Kidney epithelial cell (primary cell): Measurements from ENCODE around the gene TRIM25. TPM values are rescaled to one million over a fixed set of nuclear protein-coding genes. Genes with fewer than 3 reads are reported as not detected.

Source experiments
- DNase-seq: peaks from one replicate; pipeline ENCODE4 v3.0.0-alpha.2; 2010; ENCODE audit warnings: low read depth
- H3K27me3 ChIP-seq: 2 replicates; pipeline ENCODE4 v1.6.0; 2011; ENCODE audit warnings: low read length; ENCODE audit not compliant: control insufficient read depth, insufficient read depth
- H3K36me3 ChIP-seq: 2 replicates; pipeline ENCODE4 v1.5.1; 2011; ENCODE audit warnings: low read length; ENCODE audit not compliant: control insufficient read depth, insufficient read depth
- H3K4me3 ChIP-seq: 2 replicates; pipeline ENCODE4 v1.5.1; 2011; ENCODE audit warnings: low read depth, mild to moderate bottlenecking, control low read depth, low read length
- total RNA-seq: library from RNA; depleted of rRNA; stranded (reverse); fragments of >200 nt; gene quantifications from 2 replicates; pipeline ENCODE4 v1.2.3, GENCODE V29; 2015
- TF ChIP-seq, protein P1 (sequence below): IDR thresholded peaks from 2 replicates; pipeline ENCODE4 v1.5.1; 2011; ENCODE audit warnings: mild to moderate bottlenecking, moderate library complexity, low read length, control low read depth, inconsistent platforms; ENCODE audit not compliant: insufficient read depth, poor library complexity, severe bottlenecking

Gene TRIM25
- total RNA-seq, 1 donor from 2014 or later = 97.1 TPM

DNA sequence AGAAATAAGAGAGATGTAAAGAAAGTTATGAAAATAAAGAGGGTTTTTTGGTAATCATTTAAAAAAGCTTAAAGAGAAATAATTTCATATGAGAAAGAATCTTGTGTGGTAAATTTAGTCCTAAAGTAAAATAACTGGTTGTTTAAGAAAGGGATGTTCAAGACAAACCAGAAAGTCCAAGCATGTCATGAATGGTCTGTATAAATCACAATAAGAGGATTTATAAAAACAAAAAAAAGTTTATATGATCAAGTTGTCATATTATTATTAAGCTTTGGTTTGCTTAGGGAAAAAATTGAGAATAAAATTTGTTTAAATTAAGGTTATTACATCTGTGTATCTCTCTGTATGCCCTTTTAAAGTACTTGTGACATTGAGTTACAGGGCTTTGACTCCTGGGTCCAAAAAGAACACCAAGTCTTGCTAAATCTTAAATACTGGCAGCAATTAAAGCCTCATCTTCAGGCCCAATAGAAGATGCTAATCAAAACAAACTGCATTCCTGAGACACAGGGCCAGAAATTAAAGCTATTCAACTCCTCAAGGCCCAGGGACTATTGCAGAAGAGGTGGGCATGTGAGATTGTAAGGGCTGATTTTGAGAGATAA lies 15.6 kb upstream of the TRIM25 start:
- H3K27me3 ChIP-seq = no peaks in the 10 kb centered on the region
- no peak overlapping the region for H3K4me3 ChIP-seq
- H3K36me3 ChIP-seq = peaks cover 1% of the 10 kb centered on the region
- no peak for DNase-seq
- TF ChIP-seq, protein P1, sequence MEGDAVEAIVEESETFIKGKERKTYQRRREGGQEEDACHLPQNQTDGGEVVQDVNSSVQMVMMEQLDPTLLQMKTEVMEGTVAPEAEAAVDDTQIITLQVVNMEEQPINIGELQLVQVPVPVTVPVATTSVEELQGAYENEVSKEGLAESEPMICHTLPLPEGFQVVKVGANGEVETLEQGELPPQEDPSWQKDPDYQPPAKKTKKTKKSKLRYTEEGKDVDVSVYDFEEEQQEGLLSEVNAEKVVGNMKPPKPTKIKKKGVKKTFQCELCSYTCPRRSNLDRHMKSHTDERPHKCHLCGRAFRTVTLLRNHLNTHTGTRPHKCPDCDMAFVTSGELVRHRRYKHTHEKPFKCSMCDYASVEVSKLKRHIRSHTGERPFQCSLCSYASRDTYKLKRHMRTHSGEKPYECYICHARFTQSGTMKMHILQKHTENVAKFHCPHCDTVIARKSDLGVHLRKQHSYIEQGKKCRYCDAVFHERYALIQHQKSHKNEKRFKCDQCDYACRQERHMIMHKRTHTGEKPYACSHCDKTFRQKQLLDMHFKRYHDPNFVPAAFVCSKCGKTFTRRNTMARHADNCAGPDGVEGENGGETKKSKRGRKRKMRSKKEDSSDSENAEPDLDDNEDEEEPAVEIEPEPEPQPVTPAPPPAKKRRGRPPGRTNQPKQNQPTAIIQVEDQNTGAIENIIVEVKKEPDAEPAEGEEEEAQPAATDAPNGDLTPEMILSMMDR = no peak

DNA sequence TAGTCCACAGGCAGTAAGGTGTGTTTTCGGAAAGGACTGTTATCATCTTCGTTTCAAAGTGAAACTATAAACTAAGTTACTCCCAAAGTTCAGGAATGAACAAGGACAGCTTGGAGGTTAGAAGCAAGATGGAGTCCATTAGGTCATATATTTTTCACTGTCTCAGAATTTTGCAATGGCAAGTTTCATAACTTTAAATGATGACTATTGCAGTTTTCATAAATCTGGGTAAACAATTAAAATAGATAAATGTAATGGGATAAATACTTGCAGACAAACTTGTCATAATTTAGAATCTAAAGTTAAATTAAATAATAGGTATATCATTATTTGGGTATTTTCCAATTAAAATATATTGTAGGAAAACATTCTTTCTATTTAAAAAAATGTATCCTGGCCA lies 14.7 kb upstream of the TRIM25 start:
- Histone ChIP-seq H3K27me3 (no peaks in the 10 kb centered on the region), H3K4me3 (no peak overlapping the region), H3K36me3 (no peaks in the 10 kb centered on the region)
- TF ChIP-seq, protein P1 = no peak
- DNase-seq = no peak

DNA sequence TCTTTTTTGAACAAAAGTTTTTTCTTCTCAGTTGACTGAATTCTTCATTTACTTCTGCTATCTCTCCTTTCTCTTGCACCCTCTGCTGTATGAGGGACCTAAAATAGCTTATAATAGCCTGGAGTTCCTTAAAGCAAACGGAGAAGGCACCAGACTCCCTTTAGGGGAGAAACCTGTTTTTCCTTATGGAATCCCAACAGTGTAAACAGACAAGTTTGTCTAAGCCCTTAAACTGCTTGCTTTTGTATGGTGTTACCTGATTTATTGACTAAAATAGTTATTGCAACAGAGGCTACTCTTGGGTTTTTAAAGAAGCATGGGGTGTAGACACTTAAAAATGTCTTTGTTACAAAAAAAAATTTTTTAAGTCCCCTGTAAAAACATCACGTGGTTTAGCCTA lies 12.9 kb upstream of the TRIM25 start:
- Histone ChIP-seq H3K27me3 (no peaks in the 10 kb centered on the region), H3K36me3 (no peaks in the 10 kb centered on the region), H3K4me3 (no peak overlapping the region)
- DNase-seq = no peak
- TF ChIP-seq, protein P1 = no peak

DNA sequence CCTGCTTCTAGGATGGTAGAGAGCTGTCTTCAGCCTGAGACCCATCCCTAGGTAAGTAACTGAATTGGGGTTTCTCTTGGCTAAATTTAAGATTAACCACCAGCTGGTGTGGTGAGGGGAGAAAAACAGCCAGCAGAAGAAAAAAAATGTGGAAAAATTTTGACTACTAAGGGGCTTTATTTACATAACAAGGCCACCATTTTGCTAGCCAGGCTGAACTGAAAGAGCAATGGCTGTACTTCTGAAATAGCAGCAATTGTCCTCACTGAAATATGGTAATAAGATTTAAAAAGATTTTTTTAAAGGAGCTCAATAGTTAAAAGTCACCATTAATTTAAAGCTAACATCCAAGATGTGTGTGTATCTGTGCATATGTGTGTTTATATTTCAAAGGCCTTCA lies 12.4 kb upstream of the TRIM25 start:
- TF ChIP-seq, protein P1 = no peak

DNA sequence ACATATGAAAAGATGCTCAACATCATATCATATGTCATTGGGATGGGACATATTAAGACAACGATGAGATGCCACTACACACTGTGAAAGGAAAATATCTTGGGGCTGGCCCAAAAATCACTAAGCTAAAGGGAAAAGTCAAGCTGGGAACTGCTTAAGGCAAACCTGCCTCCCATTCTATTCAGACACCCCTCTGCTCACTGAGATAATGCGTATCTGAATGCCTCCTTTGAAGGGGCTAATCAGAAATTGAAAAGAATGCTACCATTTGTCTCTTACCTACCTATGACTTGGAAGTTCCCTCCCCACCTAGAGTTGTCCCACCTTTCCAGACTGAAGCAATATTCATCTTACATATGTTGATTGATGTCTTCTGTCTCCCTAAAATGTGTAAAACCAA lies 11.2 kb upstream of the TRIM25 start:
- H3K27me3 ChIP-seq = no peaks in the 10 kb centered on the region
- H3K36me3 ChIP-seq = no peaks in the 10 kb centered on the region
- TF ChIP-seq, protein P1 = no peak
- H3K4me3 ChIP-seq = no peak overlapping the region
- no peak for DNase-seq

More for the DNA sequence above, 12.4 kb upstream of the TRIM25 start:
- Histone ChIP-seq H3K27me3 (no peaks in the 10 kb centered on the region), H3K4me3 (no peak overlapping the region), H3K36me3 (no peaks in the 10 kb centered on the region)
- DNase-seq = no peak

DNA sequence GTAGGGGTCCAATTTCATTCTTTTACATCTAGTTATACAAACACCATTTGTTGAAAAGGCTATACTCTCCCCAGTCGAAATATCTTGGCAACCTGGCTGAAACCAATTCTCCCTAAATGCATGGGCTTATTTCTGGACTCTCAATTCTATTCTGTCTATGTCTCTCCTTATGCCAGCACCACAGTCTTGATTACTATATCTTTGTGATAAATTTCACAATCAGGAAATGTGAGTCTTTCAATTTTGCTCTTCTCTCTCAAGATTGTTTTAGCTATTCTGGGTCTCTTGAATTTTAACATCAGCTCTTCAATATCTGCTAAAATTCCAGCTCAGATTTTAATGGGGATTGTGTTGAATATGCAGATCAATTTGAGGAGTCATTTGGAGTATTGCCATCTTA lies 5.9 kb upstream of the TRIM25 start:
- H3K27me3 ChIP-seq = no peaks in the 10 kb centered on the region
- no peak overlapping the region for H3K4me3 ChIP-seq
- TF ChIP-seq, protein P1 = no peak
- DNase-seq = no peak
- no peaks in the 10 kb centered on the region for H3K36me3 ChIP-seq
